ENCODE results near the gene GBP5.
"Not testable (repeated sequence)": the region's sequence is repeated elsewhere in the genome, so short reads cannot be mapped to it uniquely, and the experiment has no call there.

The GBP5 gene
- 127 to 271 reads per million in 2 donors for total RNA-seq

DNA sequence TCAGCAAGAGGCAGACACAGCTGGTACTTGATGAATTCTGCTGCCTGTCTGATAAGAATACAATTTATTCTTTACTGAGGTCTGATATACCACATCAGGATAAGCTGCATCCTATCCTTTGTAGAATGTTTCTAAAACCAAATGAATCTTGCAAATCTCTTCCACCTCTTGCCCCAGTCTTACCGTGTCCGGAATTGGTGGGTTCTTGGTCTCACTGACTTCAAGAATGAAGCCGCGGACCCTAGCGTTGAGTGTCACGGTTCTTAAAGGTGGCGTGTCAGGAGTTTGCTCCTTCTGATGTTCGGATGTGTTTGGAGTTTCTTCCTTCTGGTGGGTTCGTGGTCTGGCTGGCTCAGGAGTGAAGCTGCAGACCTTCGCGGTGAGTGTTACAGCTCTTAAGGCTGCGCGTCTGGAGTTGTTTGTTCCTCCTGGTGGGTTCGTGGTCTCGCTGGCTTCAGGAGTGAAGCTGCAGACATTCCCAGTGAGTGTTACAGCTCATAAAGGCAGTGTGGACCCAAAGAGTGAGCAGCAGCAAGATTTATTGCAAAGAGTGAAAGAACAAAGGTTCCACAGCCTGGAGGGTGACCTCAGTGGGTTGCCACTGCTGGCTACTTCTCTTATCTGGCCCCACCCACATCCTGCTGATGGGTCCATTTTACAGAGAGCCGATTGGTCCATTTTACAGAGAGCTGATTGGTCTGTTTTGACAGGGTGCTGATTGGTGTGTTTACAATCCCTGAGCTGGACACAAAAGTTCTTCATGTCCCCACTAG, at the start of gene GBP5:
Gene GBP5 (minus strand): TSS at position 592 of the 773 bp plus-strand sequence. CDS start 3,305 bp downstream, outside the sequence.
- peak in 4 of 5 experiments; percentile 15 to 69 (median 49) for DNase-seq

GRCh38 chr1:89322402-89322801, 49.7 kb upstream of the GBP5 start:
- no peak for DNase-seq

DNA sequence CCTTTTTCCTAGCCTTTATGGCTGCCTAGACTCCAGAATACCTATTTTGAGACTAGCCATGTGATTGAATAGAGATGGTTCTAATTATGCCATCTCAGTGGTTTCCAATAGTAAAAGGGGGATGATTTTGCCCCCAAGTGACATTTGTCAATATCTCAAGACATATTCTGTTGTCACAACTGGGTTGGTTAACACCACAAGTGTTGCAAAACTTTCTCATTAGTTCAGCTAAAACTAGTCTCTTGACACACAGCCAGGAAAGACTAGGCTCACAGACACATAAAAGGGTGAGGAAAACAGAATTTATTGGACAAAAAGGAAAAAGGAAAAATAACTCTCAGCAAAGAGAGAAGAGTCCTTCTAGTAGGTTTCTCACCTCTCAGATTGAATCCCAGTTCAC, 39.9 kb upstream of the GBP5 start:
- DNase-seq = no peak

- DNase-seq = peak in 2 of 5 experiments; percentile 20 to 31
These were observed 39.1 kb upstream of the GBP5 start for GRCh38 chr1:89311757-89312156.

- DNase-seq = no peak
These were observed 38.3 kb upstream of the GBP5 start for GRCh38 chr1:89310976-89311375.

DNA sequence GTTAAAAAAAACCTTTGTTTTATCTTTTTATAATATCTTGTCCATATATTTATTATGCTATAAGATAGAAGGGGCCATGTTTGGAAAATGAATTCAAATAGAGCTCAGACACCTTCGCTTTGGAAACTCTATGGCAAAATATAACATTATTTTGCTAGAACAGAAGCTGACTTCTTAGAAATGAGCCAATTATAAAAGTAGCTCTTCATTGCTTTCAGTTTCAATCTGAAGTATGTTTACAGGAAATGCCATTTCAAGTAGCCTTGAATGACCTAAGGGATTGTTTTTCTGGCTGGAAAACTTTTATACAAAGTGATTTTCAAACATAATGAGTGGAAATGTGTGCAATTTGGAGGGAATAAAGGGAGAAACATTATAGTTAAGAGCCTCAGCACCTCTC, 37.8 kb upstream of the GBP5 start:
- peak in 1 of 5 experiments; percentile 76 for DNase-seq

DNA sequence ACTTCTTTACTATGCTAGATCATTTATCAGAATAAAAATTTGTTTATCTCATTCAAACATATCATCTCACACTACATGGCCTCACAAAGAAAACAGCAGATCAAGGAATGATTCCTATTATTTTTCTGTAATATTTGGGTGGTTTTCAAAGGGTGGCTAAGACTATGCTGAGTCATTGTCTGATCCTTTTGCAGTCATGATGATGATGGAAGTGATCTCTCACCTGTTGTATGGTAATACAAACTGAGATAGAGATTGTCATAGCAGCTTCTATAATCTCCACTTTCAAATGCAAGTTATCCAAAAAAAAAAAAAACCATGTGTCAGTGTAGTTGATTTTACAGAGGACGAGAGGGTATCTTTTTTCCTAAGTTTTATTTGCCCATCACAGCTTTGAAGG, 37.2 kb upstream of the GBP5 start:
- peak in 1 of 5 experiments; percentile 36 for DNase-seq

DNA sequence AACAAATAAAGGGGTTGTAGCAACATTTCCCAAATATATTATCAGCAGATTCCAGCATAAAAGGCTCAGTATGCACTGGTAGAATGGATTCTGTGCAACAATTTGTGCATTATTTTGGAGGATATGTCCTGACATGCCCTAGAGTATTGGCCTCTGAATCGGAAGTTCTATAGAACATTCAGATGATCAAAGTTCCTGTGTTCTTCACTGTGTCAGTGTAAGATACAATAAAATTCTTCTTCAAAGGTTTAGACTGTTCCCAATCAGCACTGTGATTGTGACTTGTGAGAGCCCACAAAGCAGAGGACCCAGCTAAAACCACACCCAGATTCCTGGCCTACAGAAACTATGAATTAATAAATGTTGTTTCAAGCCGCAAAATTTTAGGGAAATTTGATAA, 33.6 kb upstream of the GBP5 start:
- DNase-seq = no peak

GRCh38 chr1:89305493-89305892, 32.8 kb upstream of the GBP5 start:
- no peak for DNase-seq

DNA sequence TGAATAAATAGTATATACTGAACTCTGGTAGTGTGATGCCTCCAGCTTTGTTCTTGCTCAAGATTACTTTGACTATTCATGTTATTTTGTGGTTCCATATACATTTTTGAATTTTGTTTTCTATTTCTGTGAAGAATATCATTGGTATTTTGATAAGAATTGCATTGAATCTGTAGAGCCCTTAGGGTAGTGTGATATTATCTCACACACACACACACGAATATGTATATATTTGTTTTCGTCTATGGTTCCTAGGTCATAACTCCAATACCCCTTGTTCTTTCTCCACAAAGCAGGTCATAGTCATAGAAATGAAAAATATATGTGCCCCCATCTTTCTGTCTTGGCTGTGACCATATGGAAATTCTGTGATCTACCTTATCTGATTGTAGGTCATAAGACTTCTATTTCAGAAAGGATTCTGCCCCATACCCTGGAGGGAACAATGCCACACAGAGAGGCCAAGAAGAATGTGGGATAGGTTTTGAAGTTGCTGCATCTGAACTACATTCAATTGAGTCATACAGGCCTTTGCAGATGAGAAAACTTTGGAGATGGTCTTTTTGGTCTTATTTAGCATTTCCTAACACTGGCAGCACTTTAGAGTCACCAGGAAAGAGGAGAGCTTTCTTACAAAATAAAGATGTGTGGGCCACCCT, 32.0 kb upstream of the GBP5 start:
- DNase-seq = no peak

- no peak for DNase-seq
These were observed 30.2 kb upstream of the GBP5 start for GRCh38 chr1:89302697-89303332.

DNA sequence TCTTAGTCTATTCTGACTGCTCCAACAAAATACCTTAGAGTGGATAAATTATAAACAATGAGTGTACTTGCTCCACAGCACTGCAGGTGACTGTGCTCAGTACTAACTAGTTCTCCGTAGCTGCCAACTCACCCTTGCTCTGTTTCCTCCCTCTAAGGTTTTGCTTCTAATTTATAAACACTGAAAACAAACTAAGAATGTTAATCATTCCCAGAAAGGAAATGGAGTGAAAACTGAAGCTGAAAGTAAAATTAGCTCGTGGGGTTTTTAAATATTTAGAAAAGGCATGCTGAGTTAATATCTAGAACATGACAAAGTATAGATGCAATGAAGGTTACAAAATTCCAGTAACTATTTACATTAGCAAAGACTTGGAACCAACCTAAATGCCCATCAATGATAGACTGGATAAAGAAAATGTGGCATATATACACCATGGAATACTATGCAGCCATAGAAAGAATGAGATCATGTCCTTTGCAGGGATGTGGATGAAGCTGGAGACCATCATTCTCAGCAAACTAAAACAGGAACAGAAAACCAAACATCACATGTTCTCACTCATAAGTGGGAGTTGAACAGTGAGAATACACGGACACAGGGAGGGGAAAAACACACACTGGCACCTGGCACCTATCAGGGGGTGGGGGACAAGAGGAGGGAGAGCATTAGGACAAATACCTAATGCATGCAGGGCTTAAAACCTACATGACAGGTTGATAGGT, 27.2 kb upstream of the GBP5 start:
- peak in 1 of 5 experiments; percentile 48 for DNase-seq

DNA sequence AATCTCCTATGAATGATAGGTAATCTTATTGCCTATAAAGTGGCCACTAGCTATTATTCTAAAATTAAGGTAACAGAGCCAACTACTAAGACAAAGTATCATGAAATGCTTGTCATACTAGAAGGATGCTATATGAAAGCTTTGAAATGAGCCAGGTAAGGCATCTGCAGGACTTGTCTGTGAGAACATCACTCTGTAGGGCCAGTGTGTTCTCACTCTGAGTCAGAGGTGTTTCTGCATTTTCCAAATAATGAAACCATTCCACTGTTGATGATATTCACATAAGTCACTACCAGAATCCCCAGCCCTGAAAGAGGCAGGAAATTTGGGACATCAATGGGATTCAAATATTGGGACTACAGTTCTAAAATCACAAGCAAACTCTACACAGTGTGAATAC, 25.8 kb upstream of the GBP5 start:
- DNase-seq = peak in 1 of 5 experiments; percentile 44

DNA sequence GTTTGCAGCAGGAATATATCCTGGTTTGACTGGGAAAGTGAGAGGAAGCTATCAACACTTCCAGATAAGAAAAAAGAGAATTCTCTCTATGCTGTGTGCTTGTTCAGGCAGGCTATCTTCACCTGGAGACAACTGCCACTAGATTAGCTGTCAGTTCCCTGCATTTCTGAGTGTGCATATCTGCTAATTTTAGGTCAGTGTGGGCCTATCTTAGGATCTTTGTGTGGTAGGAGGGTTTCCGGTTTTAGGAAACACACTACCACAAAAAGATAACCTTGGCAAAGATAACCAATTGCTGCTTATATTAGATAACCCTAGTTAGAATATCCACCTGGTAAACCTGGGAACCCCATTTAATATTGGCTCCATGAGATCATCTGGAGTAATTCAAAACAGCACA, 22.5 kb upstream of the GBP5 start:
- DNase-seq = peak in 2 of 5 experiments; percentile 48 to 91

GRCh38 chr1:89291276-89291675, 18.6 kb upstream of the GBP5 start:
- no peak for DNase-seq

- no peak for DNase-seq
These were observed 15.3 kb upstream of the GBP5 start for GRCh38 chr1:89288051-89288340.

DNA sequence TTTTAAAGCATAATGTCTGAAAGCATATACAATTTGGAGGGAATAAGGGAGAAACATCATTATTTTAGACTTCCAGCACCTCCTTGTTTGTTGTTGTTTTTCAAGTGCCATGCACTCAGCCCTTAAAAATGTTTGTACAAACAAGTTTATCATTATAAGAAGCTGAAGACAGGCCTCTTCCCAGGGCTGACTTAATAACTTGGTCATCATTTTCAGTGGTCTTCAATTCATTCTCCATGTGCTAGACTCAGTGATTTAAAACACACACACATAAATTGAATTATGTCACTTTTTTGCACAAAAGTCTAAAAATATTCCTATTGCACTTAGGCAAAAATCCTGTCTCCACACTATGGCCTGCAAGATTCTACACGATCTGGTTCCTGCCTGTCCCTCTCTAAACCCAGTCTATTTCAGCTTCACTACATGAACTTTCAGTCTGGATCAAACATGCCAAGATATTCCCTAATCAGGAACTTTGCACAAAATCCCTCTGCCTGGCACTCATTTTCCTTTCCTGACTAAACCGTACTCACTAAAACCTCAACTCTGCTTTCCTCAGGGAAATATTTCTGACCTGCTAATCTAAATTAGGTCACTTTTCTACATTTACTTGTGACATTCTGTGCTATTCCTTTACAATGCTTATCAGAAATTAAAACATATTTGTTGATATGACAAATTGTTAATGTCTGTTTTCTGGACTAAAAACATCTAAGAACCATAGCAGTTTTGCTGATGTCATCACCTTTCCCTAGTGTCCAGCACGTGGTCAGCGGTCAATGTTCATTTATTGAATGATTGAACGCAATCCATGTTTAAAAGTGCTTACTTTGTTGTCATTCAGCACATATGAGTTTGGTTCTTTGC, 14.8 kb upstream of the GBP5 start:
- DNase-seq = no peak

GRCh38 chr1:89286549-89287180, 14.0 kb upstream of the GBP5 start:
- DNase-seq = peak in 1 of 5 experiments; percentile 88

GRCh38 chr1:89285745-89286380, 13.2 kb upstream of the GBP5 start:
- peak in 1 of 5 experiments; percentile 38 for DNase-seq

DNA sequence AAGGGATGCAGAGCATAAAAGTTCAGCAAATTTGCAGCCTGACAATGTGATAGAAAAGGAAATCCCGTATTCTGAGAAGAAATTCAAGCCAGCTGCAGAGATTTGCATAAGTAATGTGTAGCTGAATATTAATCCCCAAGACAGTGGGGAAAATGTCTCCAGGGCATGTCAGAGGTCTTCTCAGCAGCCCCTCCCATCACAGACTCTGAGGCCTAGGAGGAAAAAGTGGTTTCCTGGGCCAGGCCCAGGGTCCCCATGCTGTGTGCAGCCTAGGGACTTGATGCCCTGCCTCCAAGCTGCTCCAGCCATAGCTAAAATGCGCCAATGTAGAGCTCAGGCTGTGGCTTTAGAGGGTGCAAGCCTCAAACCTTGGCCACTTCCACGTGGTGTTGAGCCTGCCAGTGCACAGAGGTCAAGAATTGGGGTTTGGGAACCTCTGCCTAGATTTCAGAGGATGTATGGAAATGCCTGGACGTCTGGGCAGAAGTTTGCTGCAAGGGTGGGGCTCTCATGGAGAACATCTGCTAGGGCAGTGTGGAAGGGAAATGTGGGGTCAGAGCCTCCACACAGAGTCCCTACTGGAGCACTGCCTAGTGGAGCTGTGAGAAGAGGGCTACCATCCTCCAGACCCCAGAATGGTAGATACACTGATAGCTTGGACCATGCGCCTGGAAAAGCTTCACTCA, 11.6 kb upstream of the GBP5 start:
- DNase-seq = not testable (repeated sequence)

Measured in T-helper 2 cell (primary cell).